ENCODE results near the gene TSPY2.
"Not testable (repeated sequence)": the region's sequence is repeated elsewhere in the genome, so short reads cannot be mapped to it uniquely, and the experiment has no call there.

TSPY2 gene, protein sequence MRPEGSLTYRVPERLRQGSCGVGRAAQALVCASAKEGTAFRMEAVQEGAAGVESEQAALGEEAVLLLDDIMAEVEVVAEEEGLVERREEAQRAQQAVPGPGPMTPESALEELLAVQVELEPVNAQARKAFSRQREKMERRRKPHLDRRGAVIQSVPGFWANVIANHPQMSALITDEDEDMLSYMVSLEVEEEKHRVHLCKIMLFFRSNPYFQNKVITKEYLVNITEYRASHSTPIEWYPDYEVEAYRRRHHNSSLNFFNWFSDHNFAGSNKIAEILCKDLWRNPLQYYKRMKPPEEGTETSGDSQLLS

DNA sequence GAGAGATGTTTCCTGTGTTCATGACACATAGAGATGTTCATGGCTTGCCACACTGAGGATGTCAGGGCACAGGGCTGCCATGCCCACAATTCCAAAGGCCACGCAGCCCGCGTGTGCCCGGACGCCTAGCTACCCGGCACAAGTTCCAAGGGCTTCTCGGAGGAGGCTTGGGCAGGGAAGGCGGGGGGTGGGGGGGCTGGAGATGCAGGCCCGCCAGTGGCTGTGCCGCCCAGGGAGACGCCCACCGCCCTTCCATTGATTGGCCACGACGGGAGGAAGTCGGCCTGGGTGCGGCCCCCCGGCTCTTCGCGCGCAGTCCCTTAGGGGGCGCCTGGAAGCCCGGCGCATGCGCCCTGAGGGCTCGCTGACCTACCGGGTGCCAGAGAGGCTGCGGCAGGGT, at the start of gene TSPY2:
Gene TSPY2, plus strand, starts transcription at position 301 of the 400 bp plus-strand sequence. Its CDS starts 46 bp downstream, at position 347.
- not testable (repeated sequence) for H3K4me3 ChIP-seq (ENCODE audit: low read length)

DNA sequence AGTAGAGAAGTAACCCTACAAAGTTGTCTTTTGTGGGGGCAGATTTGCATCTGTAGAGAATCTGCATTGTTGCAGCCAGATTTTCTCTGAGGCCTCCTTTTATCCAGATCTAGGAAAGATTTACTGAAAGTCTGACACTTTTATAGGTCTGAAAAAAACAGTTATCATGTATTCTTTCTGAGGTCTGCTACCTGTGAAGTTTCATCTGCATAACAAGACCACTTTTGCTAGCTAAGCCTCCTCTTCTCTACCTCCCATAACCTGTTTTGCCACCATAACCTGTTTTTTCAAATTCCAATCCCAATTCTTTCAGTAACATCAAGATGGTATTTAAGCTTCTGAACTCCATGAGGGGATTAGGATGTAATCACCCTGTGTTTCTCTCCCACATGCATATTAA, 36.5 kb upstream of the TSPY2 start:
- not testable (repeated sequence) for H3K4me3 ChIP-seq (ENCODE audit: low read length)

GRCh38 chrY:6217045-6217444, 29.0 kb upstream of the TSPY2 start:
- H3K4me3 ChIP-seq (ENCODE audit: low read length), result not testable (repeated sequence)

GRCh38 chrY:6269839-6270238, 23.8 kb downstream of the TSPY2 start:
- H3K4me3 ChIP-seq (ENCODE audit: low read length), result not testable (repeated sequence)
